Measurements from ENCODE around the gene VWA8.

- TF ChIP-seq, protein P1, sequence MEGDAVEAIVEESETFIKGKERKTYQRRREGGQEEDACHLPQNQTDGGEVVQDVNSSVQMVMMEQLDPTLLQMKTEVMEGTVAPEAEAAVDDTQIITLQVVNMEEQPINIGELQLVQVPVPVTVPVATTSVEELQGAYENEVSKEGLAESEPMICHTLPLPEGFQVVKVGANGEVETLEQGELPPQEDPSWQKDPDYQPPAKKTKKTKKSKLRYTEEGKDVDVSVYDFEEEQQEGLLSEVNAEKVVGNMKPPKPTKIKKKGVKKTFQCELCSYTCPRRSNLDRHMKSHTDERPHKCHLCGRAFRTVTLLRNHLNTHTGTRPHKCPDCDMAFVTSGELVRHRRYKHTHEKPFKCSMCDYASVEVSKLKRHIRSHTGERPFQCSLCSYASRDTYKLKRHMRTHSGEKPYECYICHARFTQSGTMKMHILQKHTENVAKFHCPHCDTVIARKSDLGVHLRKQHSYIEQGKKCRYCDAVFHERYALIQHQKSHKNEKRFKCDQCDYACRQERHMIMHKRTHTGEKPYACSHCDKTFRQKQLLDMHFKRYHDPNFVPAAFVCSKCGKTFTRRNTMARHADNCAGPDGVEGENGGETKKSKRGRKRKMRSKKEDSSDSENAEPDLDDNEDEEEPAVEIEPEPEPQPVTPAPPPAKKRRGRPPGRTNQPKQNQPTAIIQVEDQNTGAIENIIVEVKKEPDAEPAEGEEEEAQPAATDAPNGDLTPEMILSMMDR (IDR thresholded peaks at IDR 0.05; ENCODE audit: low read length) = no peak
- TF ChIP-seq EZH2 (optimal IDR thresholded peaks at IDR 0.05; ENCODE audit: low read depth, low read length) (no peak), EZH2phosphoT487 (IDR thresholded peaks at IDR 0.05; ENCODE audit: low read length) (no peak)
These were observed 193.1 kb downstream of the VWA8 start for GRCh38 chr13:41767801-41768200.
